Heart left ventricle (tissue), 16 donors: Measurements from ENCODE around the gene ANP32A. TPM values are rescaled to one million over a fixed set of nuclear protein-coding genes. Genes with fewer than 3 reads are reported as not detected.

Source experiments
- ATAC-seq, 4 donors: fragments of 200-7000 bp; cut with Tn5 transposase; one replicate each; pipeline ENCODE4 v1.9.1; 2020 to 2022; ENCODE audit warnings: moderate library complexity in 4 of 4, mild to moderate bottlenecking in 3 of 4, moderate number of reproducible peaks in 1 of 4
- DNase-seq, 5 donors: peaks; one replicate each; pipeline ENCODE4 v3.0.0-alpha.2; 2020
- H3K27ac ChIP-seq, 12 donors: fragments of 200-600 bp; sonication (generic) in 4 of 12; one replicate each; pipeline versions ENCODE4 v1.5.0 to v1.8.0; 2016 to 2022; ENCODE audit warnings: mild to moderate bottlenecking in 2 of 12
- H3K27me3 ChIP-seq, 9 donors: fragments of 200-600 bp; sonication (generic) in 2 of 9; one replicate each; pipeline versions ENCODE4 v1.5.1 to v1.8.0; 2016 to 2022; ENCODE audit warnings: mild to moderate bottlenecking in 3 of 9
- H3K36me3 ChIP-seq, 9 donors: fragments of 200-600 bp; sonication (generic) in 2 of 9; one replicate each; pipeline versions ENCODE4 v1.5.0 to v1.8.0; 2018 to 2022; ENCODE audit warnings: mild to moderate bottlenecking in 2 of 9
- H3K4me1 ChIP-seq, 12 donors: fragments of 200-600 bp; sonication (generic) in 4 of 12; one replicate each; pipeline versions ENCODE4 v1.5.0 to v1.8.0; 2016 to 2022; ENCODE audit warnings: mild to moderate bottlenecking in 3 of 12
- H3K4me3 ChIP-seq, 12 donors: fragments of 200-600 bp; sonication (generic) in 4 of 12; one replicate each; pipeline versions ENCODE4 v1.5.0 to v1.8.0; 2017 to 2022; ENCODE audit warnings: mild to moderate bottlenecking in 9 of 12, moderate library complexity in 4 of 12
- H3K9me3 ChIP-seq, 12 donors: fragments of 200-600 bp; sonication (generic) in 4 of 12; one replicate each; pipeline versions ENCODE4 v1.5.0 to v1.8.0; 2016 to 2022; ENCODE audit warnings: mild to moderate bottlenecking in 1 of 12
- CTCF ChIP-seq, 12 donors: fragments of 200-600 bp; sonication (generic) in 4 of 12; IDR thresholded peaks; one replicate each; pipeline versions ENCODE4 v1.5.0 to v1.8.0; 2018 to 2022; ENCODE audit warnings: antibody characterized with exemption in 12 of 12, mild to moderate bottlenecking in 5 of 12
- POLR2A ChIP-seq, 2 donors: fragments of 450-650 bp; IDR thresholded peaks; one replicate each; pipeline ENCODE4 v1.6.1; 2017; ENCODE audit warnings: antibody characterized with exemption in 2 of 2, mild to moderate bottlenecking in 2 of 2, moderate library complexity in 2 of 2
- WGBS, 4 donors: extraction: QIAGEN DNeasy Blood & Tissue Kit in 2 of 4; methylation state at CpG; one replicate each; pipeline versions ENCODE4 v1.1.5 to v1.1.7; 2013 to 2018; 5-methylcytosine and 5-hydroxymethylcytosine counted together
- intact Hi-C, 10 donors: fragments of 100-400 bp; cut with DNase I; formaldehyde crosslinking; loops; one replicate each; pipeline versions ENCODE4 v1.11.1 to v1.14.2; 2022
- polyA plus RNA-seq, 2 donors: library from polyadenylated mRNA; stranded (reverse); fragments of 200-250 nt; gene quantifications; one replicate each; pipeline ENCODE4 v1.2.3, GENCODE V29; 2013
- total RNA-seq, 9 donors: library from RNA; depleted of rRNA in 2 of 9; stranded (reverse); fragments of >200 nt in 2 of 9; fragmentation: NEBNext Ultra II Directional in 3 of 9; extraction: Animal tissue kit (Norgen Biotek cat#: 25700) in 3 of 9; gene quantifications; one replicate each; pipeline versions ENCODE4 v1.1.0 to v1.2.4, GENCODE V29; 2016 to 2023
- donor health status: ischemic (EF 13 %, LVEDD 7.1; RV severe dilation, severe dysfunction).
- donor health status: healthy with polysubstance abuse.
- donor health status: DM: no; HTN: yes; CAD: no.
- donor health status: DM: no; HTN: no; CAD: no.
- donor health status: ischemic (EF 25% LVEDD 6.9; RV normal size, moderate dysfunction).
- donor health status: ischemic (EF 25% LVEDD 5.7; RV mildly dilated, moderate dysfunction).
- donor health status: healthy.
- donor health status: DM: yes; HTN: yes; CAD: no.
- donor health status: ischemic (EF 35%, LVEDD 5.7; RV mildly dilated, moderate dysfunction).
- donor health status: nonischemic (EF 11% LVEDD 7.7; RV severe dilation, severe dysfunction).
- donor health status: DM: yes; HTN: yes; CAD: no.
- donor health status: PGD.
- donor health status: ischemic (EF 29% LVEDD 5.4; RV normal size, mild dysfunction).
- donor health status: nonischemic (EF 23%, LVEDD 6.1; RV moderate dilation, normal function).

ANP32A gene
- total and polyA plus RNA-seq, 11 donors, result 55.7 to 202 (median 142) TPM

DNA sequence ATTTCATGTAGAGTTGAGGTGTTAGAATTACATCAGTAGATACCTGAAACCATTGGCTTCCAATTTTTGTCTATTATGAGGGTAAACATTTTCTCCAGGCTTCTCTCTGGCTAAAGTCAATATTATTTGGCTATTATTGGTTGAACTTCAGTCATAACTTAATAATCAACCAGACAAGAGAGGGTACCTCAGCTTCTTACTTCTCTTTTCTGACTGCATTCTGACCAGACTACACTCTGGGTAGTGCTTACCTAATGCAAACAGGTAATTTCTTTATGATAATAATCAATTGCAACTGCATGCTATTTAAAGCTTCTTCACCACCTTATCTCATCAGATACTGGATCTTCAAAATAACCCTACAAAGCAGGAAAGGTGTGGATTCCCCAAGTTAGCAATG lies 85.1 kb downstream of the ANP32A start:
- Histone ChIP-seq H3K4me1 (peaks cover 3 to 40% (median 24%) of the 10 kb centered on the region in 12 donors), H3K27me3 (no peaks in the 10 kb centered on the region), H3K36me3 (no peaks in the 10 kb centered on the region), H3K27ac (no peak overlapping the region), H3K4me3 (no peak overlapping the region), H3K9me3 (no peaks in the 10 kb centered on the region)
- intact Hi-C loops, result loop anchor here in 5 of 10 donors (10.0 kb wide), 2 partner anchors 89 to 181 kb away; partner anchors contain the start of gene ANP32A (in 3 of the 5)
- no peak for ATAC-seq
- no peak for DNase-seq
- no peak for TF ChIP-seq POLR2A (IDR thresholded peaks at IDR 0.05)
- TF ChIP-seq CTCF (IDR thresholded peaks at IDR 0.05), result no peak

DNA sequence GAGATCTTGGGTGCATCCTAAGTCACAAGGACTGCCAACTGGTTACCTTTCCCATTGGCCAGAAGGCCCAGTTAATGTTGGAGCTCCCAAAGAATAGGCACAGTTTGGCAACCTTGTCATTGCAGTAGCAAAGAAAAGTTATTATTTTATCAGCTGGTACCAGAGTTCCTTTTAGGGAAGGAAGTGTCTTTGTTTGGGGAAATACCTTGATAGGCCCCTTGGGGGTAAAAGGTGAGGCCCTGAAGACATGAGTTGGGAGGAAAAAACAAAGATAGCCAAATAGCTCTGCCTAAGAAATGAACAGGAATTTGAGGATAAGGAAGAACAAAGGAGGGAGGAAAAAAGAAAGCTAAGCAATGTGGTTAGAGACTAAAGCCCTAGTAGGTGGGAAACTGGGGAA lies 85.8 kb downstream of the ANP32A start:
- Histone ChIP-seq H3K4me1 (peaks cover 3 to 48% (median 31%) of the 10 kb centered on the region in 12 donors), H3K9me3 (no peaks in the 10 kb centered on the region), H3K27me3 (no peaks in the 10 kb centered on the region), H3K4me3 (no peak overlapping the region), H3K36me3 (no peaks in the 10 kb centered on the region), H3K27ac (peak overlapping the region in 1 of 12 donors; percentile 5)
- TF ChIP-seq CTCF (IDR thresholded peaks at IDR 0.05) (no peak), POLR2A (IDR thresholded peaks at IDR 0.05) (no peak)
- intact Hi-C loops, result loop anchor here in 9 of 10 donors (5.0 to 10.0 kb wide), 10 partner anchors 42 to 180 kb away; partner anchors contain the start of genes ANP32A (in 4 of the 9) and CORO2B (in 1 of the 9)
- ATAC-seq, result no peak
- no peak for DNase-seq

- no peaks in the 10 kb centered on the region for H3K9me3 ChIP-seq
- TF ChIP-seq CTCF (IDR thresholded peaks at IDR 0.05), result no peak
- TF ChIP-seq POLR2A (IDR thresholded peaks at IDR 0.05), result no peak
- intact Hi-C loops, result loop anchor here in 9 of 10 donors (5.0 to 10.0 kb wide), 10 partner anchors 43 to 180 kb away; partner anchors contain the start of genes ANP32A (in 4 of the 9) and CORO2B (in 1 of the 9)
These were observed 86.3 kb downstream of the ANP32A start for GRCh38 chr15:68734352-68734751.

DNA sequence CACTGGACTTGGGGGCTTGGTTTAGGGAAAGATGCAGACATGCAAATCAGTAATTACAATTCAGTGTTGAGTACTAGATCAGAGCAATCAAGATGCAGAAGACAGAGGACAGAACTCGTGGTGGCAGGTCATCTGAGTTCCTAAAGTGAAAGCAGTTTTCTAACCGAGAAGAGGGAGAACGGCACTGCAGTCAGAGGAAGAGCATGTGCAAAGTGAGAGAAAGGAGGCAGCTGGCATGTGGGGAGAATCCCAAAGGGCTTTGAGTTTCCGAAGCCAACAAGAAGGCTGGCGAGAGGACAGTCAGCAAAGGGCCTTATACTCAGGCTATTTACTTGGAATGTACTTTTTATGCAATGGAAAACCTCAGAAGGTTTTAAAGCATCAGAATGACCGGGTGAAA lies 87.0 kb downstream of the ANP32A start:
- no peaks in the 10 kb centered on the region for H3K9me3 ChIP-seq
- intact Hi-C loops, result loop anchor here in 9 of 10 donors (5.0 to 10.0 kb wide), 10 partner anchors 44 to 179 kb away; partner anchors contain the start of genes ANP32A (in 4 of the 9) and CORO2B (in 1 of the 9)
- no peaks in the 10 kb centered on the region for H3K36me3 ChIP-seq
- WGBS, 4 donors, result 11 to 34% (median 20%) methylated on average over 6 of the region's 6 CpGs
- peaks cover 3 to 60% (median 37%) of the 10 kb centered on the region in 12 donors for H3K4me1 ChIP-seq
- H3K27ac ChIP-seq, result no peak overlapping the region
- H3K27me3 ChIP-seq, result no peaks in the 10 kb centered on the region
- no peak for DNase-seq
- TF ChIP-seq POLR2A (IDR thresholded peaks at IDR 0.05) (no peak), CTCF (IDR thresholded peaks at IDR 0.05) (no peak)
- ATAC-seq, result no peak
- no peak overlapping the region for H3K4me3 ChIP-seq

More at GRCh38 chr15:68734352-68734751, 86.3 kb downstream of the ANP32A start:
- Histone ChIP-seq H3K27ac (peak overlapping the region in 1 of 12 donors; percentile 5), H3K4me3 (no peak overlapping the region), H3K4me1 (peaks cover 3 to 53% (median 34%) of the 10 kb centered on the region in 12 donors), H3K27me3 (no peaks in the 10 kb centered on the region), H3K36me3 (no peaks in the 10 kb centered on the region)
- ATAC-seq (no peak), DNase-seq (no peak)
